Measurements from ENCODE around the gene RASAL2.

The RASAL2 gene

GRCh38 chr1:178093951-178094738 lies at the start of gene RASAL2:
Gene RASAL2 (plus strand): TSS chr1:178094104. CDS start chr1:178094493, 389 bp downstream.
- DNase-seq, result peak; percentile 84

GRCh38 chr1:178046591-178047270 lies 47.2 kb upstream of the RASAL2 start:
- no peak for DNase-seq

GRCh38 chr1:178047403-178048093 lies 46.4 kb upstream of the RASAL2 start:
- DNase-seq, result no peak

GRCh38 chr1:178048426-178048825 lies 45.5 kb upstream of the RASAL2 start:
- DNase-seq, result no peak

- no peak for DNase-seq
Measured at GRCh38 chr1:178048883-178049282, 45.0 kb upstream of the RASAL2 start.

- no peak for DNase-seq
Measured at GRCh38 chr1:178050084-178050483, 43.8 kb upstream of the RASAL2 start.

GRCh38 chr1:178051071-178051470 lies 42.8 kb upstream of the RASAL2 start:
- DNase-seq, result no peak

- no peak for DNase-seq
Measured at GRCh38 chr1:178052650-178053461, 41.0 kb upstream of the RASAL2 start.

GRCh38 chr1:178055093-178055492 lies 38.8 kb upstream of the RASAL2 start:
- peak; percentile 40 for DNase-seq

GRCh38 chr1:178055779-178056471 lies 38.0 kb upstream of the RASAL2 start:
- no peak for DNase-seq

- DNase-seq, result no peak
Measured at GRCh38 chr1:178057141-178057765, 36.7 kb upstream of the RASAL2 start.

GRCh38 chr1:178057912-178058534 lies 35.9 kb upstream of the RASAL2 start:
- no peak for DNase-seq

GRCh38 chr1:178060789-178061556 lies 32.9 kb upstream of the RASAL2 start:
- DNase-seq, result no peak

- no peak for DNase-seq
Measured at GRCh38 chr1:178061620-178062019, 32.3 kb upstream of the RASAL2 start.

- DNase-seq, result no peak
Measured at GRCh38 chr1:178064191-178064821, 29.6 kb upstream of the RASAL2 start.

- no peak for DNase-seq
Measured at GRCh38 chr1:178065250-178065649, 28.7 kb upstream of the RASAL2 start.

GRCh38 chr1:178066296-178066907 lies 27.5 kb upstream of the RASAL2 start:
- DNase-seq, result no peak

- no peak for DNase-seq
Measured at GRCh38 chr1:178066908-178067614, 26.8 kb upstream of the RASAL2 start.

- DNase-seq, result no peak
Measured at GRCh38 chr1:178071811-178072210, 22.1 kb upstream of the RASAL2 start.
